ENCODE results near the gene NR3C2.

The NR3C2 gene

GRCh38 chr4:148151806-148152205, 290.4 kb downstream of the NR3C2 start:
- no peak overlapping the region for H3K4me3 ChIP-seq (IDR thresholded peaks at IDR 0.05; ENCODE audit: insufficient read depth, low read depth, low read length)
- no peak overlapping the region for H3K4me2 ChIP-seq
- no peak overlapping the region for H2AFZ ChIP-seq (ENCODE audit: low read depth)
- no peak overlapping the region for H3K9ac ChIP-seq
- no peaks in the 10 kb centered on the region for H3K4me1 ChIP-seq (ENCODE audit: low read depth, poor library complexity, severe bottlenecking)
- H4K20me1 ChIP-seq (ENCODE audit: insufficient read depth), result no peaks in the 10 kb centered on the region
- no peaks in the 10 kb centered on the region for H3K36me3 ChIP-seq (ENCODE audit: insufficient read depth)
- no peak for TF ChIP-seq CTCF (conservative IDR thresholded peaks at IDR 0.05; ENCODE audit: low read depth, low read length)
- no peaks in the 10 kb centered on the region for H3K79me2 ChIP-seq (ENCODE audit: insufficient read depth, low read depth)
- H3K27ac ChIP-seq, result no peak overlapping the region
- H3K27me3 ChIP-seq (ENCODE audit: insufficient read depth, low read depth), result no peaks in the 10 kb centered on the region

GRCh38 chr4:148145475-148145874, 296.7 kb downstream of the NR3C2 start:
- H3K4me3 ChIP-seq (IDR thresholded peaks at IDR 0.05; ENCODE audit: insufficient read depth, low read depth, low read length), result no peak overlapping the region
- no peak for TF ChIP-seq CTCF (conservative IDR thresholded peaks at IDR 0.05; ENCODE audit: low read depth, low read length)
- H3K27ac ChIP-seq, result no peak overlapping the region
- H3K79me2 ChIP-seq (ENCODE audit: insufficient read depth, low read depth), result no peaks in the 10 kb centered on the region
- no peak overlapping the region for H2AFZ ChIP-seq (ENCODE audit: low read depth)
- no peak overlapping the region for H3K4me2 ChIP-seq
- H3K9ac ChIP-seq, result no peak overlapping the region
- H3K4me1 ChIP-seq (ENCODE audit: low read depth, poor library complexity, severe bottlenecking), result no peaks in the 10 kb centered on the region
- H3K36me3 ChIP-seq (ENCODE audit: insufficient read depth), result no peaks in the 10 kb centered on the region
- H3K27me3 ChIP-seq (ENCODE audit: insufficient read depth, low read depth), result no peaks in the 10 kb centered on the region
- no peaks in the 10 kb centered on the region for H4K20me1 ChIP-seq (ENCODE audit: insufficient read depth)

GRCh38 chr4:148143174-148143573, 299.0 kb downstream of the NR3C2 start:
- Histone ChIP-seq H3K27me3 (ENCODE audit: insufficient read depth, low read depth) (no peaks in the 10 kb centered on the region), H3K4me1 (ENCODE audit: low read depth, poor library complexity, severe bottlenecking) (no peaks in the 10 kb centered on the region), H3K4me2 (no peak overlapping the region), H3K27ac (no peak overlapping the region), H3K36me3 (ENCODE audit: insufficient read depth) (no peaks in the 10 kb centered on the region), H2AFZ (ENCODE audit: low read depth) (no peak overlapping the region), H3K9ac (no peak overlapping the region), H3K4me3 (IDR thresholded peaks at IDR 0.05; ENCODE audit: insufficient read depth, low read depth, low read length) (no peak overlapping the region), H4K20me1 (ENCODE audit: insufficient read depth) (no peaks in the 10 kb centered on the region), H3K79me2 (ENCODE audit: insufficient read depth, low read depth) (no peaks in the 10 kb centered on the region)
- TF ChIP-seq CTCF (conservative IDR thresholded peaks at IDR 0.05; ENCODE audit: low read depth, low read length), result no peak

GRCh38 chr4:148141501-148141900, 300.7 kb downstream of the NR3C2 start:
- no peak for TF ChIP-seq CTCF (conservative IDR thresholded peaks at IDR 0.05; ENCODE audit: low read depth, low read length)
- H3K9ac ChIP-seq, result no peak overlapping the region
- no peaks in the 10 kb centered on the region for H3K4me1 ChIP-seq (ENCODE audit: low read depth, poor library complexity, severe bottlenecking)
- no peak overlapping the region for H3K27ac ChIP-seq
- H3K27me3 ChIP-seq (ENCODE audit: insufficient read depth, low read depth), result no peaks in the 10 kb centered on the region
- no peak overlapping the region for H2AFZ ChIP-seq (ENCODE audit: low read depth)
- H3K79me2 ChIP-seq (ENCODE audit: insufficient read depth, low read depth), result no peaks in the 10 kb centered on the region
- H4K20me1 ChIP-seq (ENCODE audit: insufficient read depth), result no peaks in the 10 kb centered on the region
- H3K36me3 ChIP-seq (ENCODE audit: insufficient read depth), result no peaks in the 10 kb centered on the region
- no peak overlapping the region for H3K4me3 ChIP-seq (IDR thresholded peaks at IDR 0.05; ENCODE audit: insufficient read depth, low read depth, low read length)
- no peak overlapping the region for H3K4me2 ChIP-seq

Measured in KMS-11 (cell line).